Choroid plexus epithelial cell (primary cell): ENCODE data around the gene GK.
A peak's percentile ranks its signal among the peaks of the same experiment; 100 is the strongest.
"Not testable (repeated sequence)": the region's sequence is repeated elsewhere in the genome, so short reads cannot be mapped to it uniquely, and the experiment has no call there.

Experiments used
- DNase-seq: peaks from one replicate; pipeline ENCODE4 v3.0.0-alpha.2; 2010; ENCODE audit warnings: low read depth
- H3K4me3 ChIP-seq: 2 replicates; pipeline ENCODE4 v1.5.1; 2011; ENCODE audit warnings: low read depth, mild to moderate bottlenecking, control low read depth, low read length, moderate library complexity
- TF ChIP-seq, protein P1 (sequence below): conservative IDR thresholded peaks from 2 replicates; pipeline ENCODE4 v1.5.1; 2011; ENCODE audit warnings: low read depth, mild to moderate bottlenecking, control low read depth, inconsistent platforms, low read length, moderate library complexity

The GK gene

DNA sequence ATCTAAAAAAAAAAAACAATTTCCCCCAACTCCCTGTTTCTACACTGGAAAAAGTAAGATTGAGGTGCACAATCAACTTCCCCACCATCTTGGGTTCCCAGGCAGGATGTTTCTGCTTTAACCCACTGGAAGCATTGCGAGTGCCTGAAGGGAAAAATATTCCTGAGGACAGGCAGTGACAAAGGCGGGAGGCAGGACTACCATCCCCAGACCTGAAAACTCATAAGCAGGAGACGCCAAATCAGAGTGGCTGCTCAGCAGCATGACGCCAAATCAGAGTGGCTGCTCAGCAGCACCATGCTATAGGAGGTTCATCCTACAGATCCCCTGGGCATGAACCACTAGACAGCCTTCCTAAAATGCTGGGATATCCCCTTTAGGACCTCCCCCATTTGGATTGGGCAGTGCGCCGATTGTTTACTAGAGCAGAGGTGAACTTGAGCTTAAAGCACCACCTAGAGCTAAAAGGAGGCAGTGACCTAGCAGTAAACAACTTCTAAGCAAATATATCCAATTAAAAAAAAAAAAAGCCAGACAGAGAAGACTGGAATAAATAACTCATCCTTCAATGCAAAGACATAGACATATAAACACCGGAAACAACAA, 35.0 kb upstream of the GK start:
- TF ChIP-seq, protein P1, sequence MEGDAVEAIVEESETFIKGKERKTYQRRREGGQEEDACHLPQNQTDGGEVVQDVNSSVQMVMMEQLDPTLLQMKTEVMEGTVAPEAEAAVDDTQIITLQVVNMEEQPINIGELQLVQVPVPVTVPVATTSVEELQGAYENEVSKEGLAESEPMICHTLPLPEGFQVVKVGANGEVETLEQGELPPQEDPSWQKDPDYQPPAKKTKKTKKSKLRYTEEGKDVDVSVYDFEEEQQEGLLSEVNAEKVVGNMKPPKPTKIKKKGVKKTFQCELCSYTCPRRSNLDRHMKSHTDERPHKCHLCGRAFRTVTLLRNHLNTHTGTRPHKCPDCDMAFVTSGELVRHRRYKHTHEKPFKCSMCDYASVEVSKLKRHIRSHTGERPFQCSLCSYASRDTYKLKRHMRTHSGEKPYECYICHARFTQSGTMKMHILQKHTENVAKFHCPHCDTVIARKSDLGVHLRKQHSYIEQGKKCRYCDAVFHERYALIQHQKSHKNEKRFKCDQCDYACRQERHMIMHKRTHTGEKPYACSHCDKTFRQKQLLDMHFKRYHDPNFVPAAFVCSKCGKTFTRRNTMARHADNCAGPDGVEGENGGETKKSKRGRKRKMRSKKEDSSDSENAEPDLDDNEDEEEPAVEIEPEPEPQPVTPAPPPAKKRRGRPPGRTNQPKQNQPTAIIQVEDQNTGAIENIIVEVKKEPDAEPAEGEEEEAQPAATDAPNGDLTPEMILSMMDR = peak; percentile 20
- DNase-seq = peak; percentile 31
- no peak overlapping the region for H3K4me3 ChIP-seq

DNA sequence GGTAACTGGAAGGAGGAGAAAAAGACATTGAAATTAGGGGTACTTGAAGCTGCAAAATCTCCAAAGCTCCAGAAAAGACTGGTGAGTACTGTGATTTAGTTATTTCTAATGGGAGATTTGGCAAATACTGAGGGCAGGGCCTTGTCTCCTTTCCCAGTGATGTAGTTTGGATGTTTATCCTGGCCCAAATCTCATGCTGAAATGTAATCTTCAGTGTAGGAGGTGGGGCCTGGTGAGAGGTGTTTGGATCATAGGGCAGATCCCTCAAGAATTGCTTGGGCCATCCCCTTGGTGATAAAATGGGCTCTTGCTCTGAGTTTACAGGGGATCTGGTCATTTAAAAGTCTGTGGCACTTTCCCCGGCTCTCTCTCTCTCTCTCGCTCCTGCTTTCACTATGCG, 33.1 kb upstream of the GK start:
- H3K4me3 ChIP-seq = no peak overlapping the region
- TF ChIP-seq, protein P1 = no peak
- no peak for DNase-seq

DNA sequence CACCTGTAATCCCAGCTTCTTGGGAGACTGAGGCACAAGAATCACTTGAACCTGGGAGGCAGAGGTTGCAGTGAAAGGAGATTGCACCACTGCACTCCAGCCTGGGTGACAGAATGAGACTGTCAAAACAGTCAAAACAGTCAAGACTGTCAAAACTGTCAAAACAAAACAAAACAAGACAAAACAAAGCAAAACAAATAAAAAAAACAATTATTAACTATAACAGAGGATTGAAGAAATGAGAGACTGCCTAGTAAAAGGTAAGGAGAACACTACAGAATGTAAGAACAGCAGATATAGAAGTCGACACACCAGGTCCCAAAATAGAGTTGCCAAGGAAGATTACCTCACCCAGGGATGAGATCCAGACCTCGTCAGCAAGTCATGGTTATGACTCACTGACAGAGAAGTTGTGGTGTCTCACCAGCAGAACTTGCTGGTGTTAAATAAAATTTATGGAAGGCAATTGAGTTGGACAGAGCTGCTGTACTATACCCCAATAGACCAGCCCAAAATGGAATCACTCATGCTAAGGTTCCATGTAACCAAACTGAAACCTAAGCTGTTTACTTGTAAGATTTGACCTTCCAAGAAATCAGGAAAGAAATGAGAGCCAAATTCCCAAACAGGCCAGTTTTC, 32.1 kb upstream of the GK start:
- TF ChIP-seq, protein P1 = no peak
- DNase-seq = peak; percentile 92
- no peak overlapping the region for H3K4me3 ChIP-seq

GRCh38 chrX:30622361-30622760, 30.9 kb upstream of the GK start:
- DNase-seq = no peak
- TF ChIP-seq, protein P1 = no peak
- H3K4me3 ChIP-seq = no peak overlapping the region

DNA sequence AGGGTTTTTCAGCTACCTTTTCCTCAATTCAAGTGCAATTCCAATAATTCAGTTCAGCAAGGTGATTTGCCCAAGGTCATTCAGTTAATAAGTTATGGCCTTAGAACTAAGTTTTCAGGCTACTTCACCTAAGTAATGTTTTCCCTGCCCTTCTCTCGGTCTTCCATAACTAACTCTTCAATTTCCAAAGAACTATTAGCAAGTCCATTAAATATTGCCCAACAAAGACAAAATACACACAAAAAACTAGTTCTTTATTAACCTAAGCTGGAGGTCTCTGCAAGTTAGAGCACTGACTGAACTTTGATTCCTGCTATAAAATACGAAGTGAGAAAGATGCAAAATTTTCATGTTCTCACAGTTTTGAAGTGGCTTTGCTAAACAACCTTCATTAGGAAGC, 26.8 kb upstream of the GK start:
- TF ChIP-seq, protein P1 = no peak
- no peak overlapping the region for H3K4me3 ChIP-seq
- DNase-seq = no peak

DNA sequence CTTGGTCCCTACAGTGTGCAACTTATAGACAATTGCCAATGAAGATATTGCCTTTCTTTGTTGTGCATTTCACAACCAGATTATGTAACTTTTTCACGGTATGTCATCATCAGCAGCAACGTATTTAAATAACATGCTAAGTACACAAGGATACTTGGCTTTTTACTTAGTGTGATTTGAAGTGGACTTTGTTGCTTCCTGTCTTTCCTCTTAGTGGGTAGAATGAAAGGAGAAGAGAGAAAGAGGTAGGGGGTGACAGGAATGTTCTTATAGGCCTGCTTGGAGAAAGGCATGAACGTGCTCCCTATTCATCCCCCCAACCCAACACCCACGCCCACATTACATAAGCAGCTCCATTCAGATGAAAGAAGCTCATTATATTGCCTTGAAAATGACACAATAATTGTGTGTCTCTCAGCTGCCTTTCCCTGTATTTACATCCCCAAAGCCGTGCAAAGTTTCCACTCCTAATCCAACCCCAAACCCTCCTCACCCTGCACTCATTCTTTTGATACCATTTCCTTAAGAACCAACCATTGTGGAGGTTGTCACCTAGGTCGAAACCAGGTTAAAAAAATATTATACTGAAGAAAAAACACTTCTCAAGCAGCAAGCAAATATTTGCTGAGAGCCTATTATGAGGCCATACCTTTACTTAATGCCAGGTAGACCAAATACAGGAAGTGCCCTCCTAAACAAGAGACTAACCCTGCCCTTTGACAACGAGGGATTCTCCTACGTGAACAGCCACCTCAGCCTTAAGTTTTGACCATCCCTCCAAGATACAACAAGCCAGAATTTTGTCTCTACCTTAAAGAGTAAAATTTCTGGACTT, 25.2 kb upstream of the GK start:
- H3K4me3 ChIP-seq = no peak overlapping the region
- TF ChIP-seq, protein P1 = no peak
- no peak for DNase-seq

GRCh38 chrX:30634070-30634469, 19.2 kb upstream of the GK start:
- H3K4me3 ChIP-seq, DNase-seq: not testable (repeated sequence)
